Activated naive CD4-positive, alpha-beta T cell treated with Interleukin-2 at 50 U/mL for 16 hours (primary cell): Measurements from ENCODE around the gene ST8SIA4.
"Not testable (repeated sequence)": the region's sequence is repeated elsewhere in the genome, so short reads cannot be mapped to it uniquely, and the experiment has no call there.

Experiments used
- DNase-seq: peaks from one replicate; pipeline ENCODE4 v3.0.0-alpha.2; 2020

The ST8SIA4 gene

DNA sequence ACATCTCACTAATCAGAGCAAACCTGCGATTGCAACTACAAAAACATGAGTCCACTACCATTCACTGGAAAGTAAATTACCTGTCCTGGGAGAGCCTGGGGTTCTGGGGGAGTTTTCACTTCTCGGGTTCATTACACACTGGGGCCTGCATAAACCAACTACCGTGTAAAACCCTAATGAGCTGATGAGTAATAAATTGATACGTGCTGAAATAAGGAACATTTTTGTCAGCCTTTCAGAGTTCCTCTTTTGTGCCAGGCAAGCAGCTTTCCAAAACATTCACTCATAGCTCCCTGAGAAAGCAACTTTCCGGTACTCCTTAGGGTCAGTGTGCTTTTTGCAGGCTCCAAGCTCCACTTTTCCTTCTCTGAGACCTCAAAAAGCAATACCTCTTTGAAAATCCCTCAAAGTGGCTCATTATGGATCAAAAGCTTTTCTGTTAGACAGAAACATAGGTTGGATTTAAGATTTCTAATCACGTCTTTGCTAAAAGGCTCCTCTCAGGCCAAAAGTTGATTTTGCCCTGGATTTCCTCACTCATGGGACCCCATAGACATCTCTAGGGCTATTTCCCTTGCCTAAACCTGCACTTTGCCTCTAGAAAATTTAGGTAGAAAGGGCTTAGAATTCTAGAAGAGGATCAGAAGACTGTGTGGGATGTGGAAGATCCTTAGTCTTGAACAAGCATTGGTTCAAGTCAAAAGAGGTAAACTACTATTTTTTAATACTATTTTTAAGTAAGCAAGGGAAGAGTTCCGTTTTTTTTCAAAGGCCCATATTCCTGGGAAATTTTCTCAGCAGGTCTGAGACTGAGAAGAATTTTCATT, 74.8 kb downstream of the ST8SIA4 start:
- DNase-seq, result peak; percentile 18

DNA sequence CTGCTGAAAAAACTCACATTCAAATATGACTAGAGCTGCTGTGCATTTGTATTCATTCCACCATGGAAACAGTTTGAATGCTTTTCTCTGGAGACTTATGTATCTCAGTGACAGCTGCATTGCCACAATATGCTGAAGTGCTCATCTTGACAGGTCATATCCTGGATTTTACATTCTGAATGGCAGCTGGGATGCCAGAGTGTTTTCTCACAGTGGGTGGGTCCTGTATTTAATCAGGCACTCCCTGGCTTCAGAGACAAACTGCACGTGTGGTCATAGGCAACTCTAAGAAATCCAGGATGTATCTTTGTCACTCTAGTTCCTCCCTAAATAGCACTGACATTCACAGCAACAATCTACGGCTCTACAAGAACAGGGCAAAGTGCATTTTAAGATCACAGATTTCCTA, 75.6 kb downstream of the ST8SIA4 start:
- no peak for DNase-seq

DNA sequence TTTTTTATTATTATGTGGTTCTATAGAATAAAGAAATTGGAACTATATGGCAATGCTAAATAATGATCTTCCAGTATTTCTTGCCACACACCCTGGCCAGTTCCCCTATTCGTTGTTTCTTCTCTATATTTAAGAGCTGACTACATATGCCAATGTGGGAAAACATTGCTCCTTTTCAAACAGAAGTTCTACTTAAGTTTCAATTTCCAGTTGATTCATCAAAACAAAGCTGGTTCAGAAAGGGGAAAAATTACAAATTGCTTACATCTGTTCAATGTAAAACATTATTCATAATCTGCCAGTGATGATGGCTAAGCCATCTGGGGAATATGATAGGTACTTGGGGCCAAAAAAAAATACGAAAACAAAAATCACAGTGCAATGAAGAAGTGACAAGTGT, 76.9 kb downstream of the ST8SIA4 start:
- DNase-seq, result no peak

DNA sequence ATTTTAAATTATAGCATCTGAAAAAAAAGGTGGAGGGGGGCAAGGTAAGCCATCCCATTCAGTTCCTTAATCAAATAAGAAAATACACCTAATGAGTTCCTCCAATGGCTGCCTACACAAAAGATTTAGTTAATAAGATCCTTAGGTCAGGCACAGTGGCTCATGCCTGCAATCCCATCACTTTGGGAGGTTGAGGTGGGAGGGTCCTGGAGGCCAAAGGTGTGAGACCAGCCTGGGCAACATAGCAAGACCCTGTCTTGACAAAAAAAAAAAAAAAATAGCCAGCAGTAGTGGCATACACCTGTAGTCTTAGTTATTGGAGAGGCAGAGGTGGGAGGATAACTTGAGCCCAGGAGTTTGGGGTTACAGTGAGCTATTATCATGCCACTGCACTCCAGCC, 78.4 kb downstream of the ST8SIA4 start:
- no peak for DNase-seq

DNA sequence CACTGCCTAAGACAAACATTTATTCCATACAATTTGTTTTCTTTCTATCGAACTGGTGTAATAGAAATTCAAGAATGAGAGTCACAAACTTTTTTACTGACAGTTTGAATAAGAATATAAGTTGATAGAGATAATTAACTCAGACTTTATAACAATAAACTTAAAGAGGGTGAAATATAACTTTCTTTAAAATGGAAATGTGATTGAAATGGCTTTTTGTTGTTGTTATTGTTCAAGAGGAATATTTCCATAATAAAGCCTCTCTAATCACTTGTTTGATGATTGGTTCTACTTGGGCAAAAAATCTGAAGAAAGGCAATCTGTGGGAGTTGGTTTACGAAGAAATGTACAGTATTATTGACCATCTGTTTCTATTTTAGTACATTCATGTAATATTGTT, 79.3 kb downstream of the ST8SIA4 start:
- DNase-seq, result no peak

DNA sequence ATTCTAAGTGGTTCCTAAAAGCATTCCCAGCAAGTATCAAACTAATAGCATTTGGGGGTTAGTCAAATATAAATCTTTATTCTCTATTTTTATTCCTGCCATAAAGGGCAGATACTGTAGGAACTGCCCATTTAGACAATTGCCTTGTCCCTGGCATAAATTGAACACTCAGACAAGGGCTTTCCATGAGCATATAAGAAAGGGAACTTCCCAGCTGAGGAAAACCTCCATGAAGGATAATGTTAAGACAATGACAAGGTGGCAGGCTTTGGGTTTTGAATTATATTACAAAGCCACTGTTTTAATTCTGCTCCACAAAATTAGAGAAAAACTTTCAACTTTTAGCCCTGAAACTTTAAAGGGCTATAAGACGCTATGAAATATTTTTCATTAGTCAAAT, 81.3 kb downstream of the ST8SIA4 start:
- DNase-seq, result no peak

DNA sequence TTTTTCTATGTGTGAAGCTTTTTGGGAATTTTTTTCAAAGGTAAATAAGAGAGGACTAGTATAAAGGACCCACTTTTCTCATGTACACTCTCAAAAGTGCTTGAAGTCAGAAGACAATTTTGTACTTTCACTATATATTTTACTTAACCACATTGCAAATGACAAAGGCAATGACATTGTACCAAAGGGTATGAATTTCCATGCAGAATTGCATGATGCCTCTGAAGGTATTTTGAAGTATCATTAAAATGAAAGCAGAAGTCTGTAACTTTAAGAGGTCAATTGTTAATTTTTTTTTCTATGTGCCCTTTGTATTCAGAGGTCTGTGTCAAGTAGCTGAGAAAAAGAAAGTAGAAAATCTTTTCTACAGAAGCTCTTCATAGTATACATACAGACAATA, 84.7 kb downstream of the ST8SIA4 start:
- DNase-seq, result no peak

DNA sequence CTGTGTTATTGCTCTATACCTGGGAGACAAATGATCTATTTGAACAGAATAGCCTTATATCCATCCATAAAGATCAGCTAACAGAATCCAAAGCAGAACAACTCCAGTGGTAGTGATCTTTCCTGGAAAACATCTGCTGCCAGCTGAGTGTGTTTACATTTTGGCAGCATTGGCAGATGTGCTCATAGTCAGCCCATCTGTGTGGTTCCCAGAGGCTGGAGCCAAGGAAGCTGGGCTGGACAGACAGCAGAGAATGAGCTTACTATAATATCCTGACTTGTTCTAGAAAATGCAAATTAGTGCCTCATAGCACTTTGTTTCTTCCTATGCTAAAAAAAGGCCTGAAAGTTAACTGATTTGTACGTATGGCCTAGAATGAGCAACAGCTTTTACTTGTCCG, 99.7 kb downstream of the ST8SIA4 start:
- no peak for DNase-seq

DNA sequence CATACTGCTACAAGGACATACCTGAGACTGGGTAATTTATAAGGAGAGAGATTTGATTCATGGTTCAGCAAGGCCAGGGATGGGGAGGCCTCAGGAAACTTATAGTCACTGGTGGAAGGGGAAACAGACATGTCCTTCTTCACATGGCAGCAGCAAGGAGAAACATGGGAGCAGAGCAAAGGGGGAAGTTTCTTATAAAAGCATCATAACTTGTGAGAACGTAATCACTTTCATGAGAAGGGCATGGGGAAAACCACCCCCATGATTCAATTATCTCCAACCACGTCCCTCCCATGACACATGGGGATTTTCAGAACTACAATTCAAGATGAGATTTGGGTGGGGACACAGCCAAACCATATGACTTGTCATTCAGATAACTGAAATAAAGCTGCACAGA, 100.9 kb downstream of the ST8SIA4 start:
- no peak for DNase-seq

DNA sequence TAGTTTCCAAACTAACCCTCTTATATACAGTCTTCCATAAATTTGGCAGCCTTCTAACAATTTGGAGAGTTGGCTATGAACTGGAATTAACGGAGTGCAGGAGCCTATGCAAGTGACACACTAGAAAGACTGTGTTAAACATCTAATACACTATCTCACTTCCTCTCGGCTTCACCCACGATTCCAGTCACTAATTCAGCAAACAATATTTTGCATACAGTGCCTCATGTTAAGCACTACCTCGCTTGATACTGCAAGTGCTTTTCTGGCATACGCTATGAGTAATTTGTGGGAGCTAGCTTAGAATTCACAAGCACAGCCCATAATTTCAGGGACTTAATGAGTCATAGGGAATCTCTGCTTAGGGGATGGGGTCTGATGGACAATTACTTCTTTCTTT, 102.5 kb downstream of the ST8SIA4 start:
- DNase-seq, result no peak

DNA sequence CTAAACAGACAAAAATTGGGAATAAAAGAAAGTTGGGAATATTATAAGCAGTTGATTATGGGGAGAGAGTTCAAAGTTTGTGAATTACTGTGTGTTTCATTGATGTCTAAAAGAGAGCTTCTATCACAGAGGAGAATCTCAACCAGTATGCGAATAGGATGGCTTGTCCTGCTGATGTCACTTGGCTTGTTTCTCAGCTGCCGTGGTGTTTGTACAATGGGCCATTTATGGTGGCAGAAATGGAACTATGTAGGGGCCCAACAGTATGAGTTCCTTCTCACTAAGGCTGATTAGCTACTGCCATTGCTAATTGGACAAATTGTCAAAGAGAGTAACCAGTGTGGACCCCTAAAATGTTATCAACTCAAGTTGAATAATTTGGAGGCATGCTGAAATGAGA, 103.9 kb downstream of the ST8SIA4 start:
- no peak for DNase-seq

DNA sequence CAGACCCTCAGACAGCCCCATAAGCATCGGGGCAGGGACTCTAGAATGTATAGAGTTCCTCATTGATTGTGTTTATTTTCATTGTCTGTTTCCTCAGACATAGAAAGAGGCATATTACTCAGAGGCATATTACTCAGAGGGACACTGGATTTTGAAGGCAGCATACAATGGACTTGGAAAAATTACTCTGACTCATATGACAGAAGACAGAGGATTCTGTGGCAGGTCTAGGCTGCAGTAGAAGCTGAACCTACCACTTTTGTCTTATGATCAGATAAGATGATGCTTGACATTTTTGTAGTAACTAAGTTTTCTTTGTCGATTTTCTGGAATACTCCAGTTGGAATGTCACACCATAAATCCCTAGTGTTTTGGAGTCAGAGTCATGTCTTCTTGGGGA, 105.2 kb downstream of the ST8SIA4 start:
- no peak for DNase-seq

DNA sequence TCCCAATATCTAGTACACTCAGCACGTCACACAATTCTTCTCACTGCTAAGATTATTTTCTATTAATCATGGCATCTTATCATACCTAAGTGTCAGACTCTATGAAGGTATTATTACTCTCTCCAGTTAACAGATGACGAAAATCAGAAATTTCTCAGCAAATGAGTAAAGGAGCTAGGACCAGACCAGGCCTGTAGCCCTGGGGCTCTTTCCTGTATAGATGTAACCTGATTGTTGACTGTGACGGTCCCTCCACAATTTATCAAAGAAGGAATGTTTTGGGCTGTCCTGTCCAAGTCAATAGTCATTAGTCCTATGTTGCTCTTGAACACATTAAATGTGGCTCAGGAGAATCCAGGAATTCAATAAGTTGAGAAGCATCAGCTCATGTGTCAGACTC, 106.2 kb downstream of the ST8SIA4 start:
- no peak for DNase-seq

DNA sequence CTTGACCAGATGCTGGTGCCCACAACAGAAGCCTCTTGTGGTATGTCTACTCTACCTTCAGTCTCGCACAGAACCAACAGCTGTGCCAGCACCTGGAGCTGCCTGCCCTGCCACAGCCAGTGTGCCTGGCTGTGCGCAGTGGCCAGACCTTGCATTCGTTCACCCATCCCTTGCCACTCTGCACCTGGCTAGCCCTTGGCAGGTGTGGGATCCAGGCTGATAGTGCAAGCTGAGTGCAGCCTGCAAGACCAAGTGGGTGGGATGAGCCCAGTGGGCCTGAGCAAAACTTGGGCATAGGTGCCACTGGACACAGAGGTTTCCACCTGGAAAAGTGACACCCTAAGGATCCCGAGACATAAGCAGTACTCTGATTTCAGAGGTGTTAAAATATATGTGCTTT, 108.2 kb downstream of the ST8SIA4 start:
- DNase-seq, result no peak

DNA sequence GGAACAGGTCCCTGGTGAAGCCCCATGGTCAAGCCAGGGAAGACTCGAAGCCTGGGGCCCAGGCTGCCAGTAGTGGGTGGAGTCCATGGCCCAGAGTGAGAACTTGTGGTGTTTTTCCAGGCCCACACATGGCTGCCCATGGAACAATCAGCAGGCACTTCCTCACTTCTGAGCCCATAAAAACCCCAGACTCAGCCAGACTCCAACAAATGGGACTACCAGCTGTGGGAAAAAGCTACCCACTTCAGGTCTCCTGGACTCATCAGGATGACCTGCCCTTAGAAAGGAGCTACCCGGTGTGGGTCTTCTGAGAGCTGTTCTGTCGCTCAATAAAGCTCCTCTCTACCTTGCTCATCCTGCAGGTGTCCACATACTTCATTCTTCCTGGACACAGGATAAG, 108.9 kb downstream of the ST8SIA4 start:
- no peak for DNase-seq

DNA sequence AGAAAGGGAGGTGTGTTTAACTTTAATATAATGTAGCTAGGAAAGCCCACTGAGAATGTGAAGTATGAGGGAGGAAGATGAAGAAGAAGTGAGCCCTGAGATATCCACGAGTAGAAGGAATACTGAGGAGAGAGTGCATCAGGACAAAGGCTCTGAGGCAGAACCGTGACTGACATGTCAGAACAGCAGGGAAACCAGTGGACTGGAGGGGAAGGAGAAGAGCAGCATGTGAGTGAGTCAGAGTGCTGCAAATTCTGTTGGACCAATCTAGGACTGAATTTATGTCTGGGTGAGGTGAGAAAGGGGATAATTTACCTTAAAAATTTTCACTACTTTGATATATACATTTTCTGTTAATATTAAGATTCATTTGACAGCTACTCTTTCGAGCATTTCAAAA, 110.3 kb downstream of the ST8SIA4 start:
- no peak for DNase-seq

DNA sequence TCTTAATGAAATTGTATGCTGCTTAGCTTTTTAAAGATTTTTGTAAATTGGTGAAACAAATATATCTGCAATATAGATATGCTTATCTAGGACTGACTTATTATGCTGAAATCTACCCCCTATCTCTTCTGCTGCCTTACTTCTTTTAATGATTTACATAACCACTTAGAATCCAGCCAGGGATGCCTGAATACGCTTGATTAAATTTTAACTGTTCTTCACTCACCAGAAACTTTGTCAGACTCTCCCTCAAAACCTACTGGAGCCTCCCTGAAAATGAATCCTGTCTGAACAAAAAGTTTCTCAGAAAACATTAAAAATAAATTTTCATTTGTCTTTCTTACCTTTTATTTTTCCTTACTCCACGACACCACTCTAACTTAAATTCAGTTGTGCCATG, 111.7 kb downstream of the ST8SIA4 start:
- no peak for DNase-seq

DNA sequence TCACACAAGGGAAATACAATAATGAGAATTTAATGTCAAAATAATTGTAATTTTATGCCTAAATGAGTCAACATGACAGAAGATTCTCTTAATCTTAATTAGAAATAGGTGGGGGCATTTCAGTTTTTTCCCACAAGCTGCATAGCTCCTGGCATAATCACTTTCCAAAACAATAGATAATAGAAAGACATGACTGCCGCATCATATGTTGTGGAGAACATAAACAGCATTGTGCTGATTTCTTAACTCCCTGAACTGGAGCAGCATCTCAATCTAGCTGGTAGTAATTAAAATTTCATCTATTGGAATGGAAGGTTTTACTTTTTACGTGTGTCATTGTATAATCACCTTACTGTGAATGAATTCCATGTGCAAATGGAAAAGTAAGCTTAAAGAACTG, 112.1 kb downstream of the ST8SIA4 start:
- DNase-seq, result no peak

DNA sequence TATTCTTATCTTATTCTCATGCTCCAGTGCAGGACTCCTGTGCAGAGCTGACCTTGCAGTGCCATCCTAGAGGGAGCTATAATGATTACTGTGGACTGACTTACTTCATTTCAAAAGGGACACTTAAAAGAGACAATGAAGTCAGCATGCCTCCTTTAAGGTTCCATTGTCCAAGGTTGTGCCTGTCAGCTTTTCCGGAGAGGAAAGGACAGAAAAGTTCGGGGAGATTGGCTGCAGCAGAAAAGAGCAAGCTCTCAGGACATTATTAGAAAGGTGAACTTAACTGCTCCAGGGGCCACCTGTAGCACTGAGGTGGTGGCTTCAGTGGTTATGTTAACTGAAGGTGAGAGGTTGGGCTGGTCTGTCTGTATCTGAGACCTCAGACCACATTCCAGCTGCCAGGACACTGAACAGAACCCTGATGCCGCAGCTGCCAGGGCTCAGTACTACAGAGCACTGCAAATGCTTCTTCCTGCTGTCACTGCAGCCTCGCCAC, 112.9 kb downstream of the ST8SIA4 start:
- no peak for DNase-seq

DNA sequence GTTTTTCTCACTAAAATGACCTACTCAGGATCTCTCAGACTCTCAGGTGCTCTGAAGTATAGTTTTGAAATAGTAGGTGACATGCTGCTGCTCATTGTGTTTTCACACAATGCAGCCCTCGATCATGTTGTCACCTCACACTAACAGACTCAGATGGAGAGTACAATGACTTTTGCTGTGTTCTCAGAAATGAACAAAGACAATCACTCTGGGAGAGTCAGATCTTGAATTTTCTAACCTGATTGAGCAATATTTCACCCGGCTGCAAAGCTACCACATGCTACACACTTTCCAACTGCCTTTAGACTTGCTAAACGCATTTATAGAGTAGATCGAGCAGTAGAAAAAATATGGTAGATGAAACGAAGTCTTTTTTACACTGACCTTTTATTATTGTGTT, 113.4 kb downstream of the ST8SIA4 start:
- DNase-seq, result no peak

DNA sequence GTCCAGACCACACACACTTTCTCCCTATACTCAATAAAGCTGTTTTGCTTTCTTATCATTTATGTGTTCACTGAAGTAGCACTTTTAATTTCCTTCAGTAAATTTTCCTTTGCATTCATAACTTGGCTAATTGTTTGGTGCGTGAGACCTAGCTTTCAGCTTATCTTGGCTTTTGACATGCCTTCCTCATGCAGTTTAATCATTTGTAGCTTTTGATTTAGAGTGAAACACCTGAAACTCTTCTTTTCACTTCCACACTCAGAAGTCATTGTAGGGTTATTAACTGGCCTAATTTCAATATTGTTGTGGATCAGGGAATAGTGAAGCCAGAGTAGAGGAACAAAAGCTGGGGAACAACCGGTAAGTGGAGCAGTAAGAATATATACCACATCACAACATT, 114.7 kb downstream of the ST8SIA4 start:
- DNase-seq, result no peak

DNA sequence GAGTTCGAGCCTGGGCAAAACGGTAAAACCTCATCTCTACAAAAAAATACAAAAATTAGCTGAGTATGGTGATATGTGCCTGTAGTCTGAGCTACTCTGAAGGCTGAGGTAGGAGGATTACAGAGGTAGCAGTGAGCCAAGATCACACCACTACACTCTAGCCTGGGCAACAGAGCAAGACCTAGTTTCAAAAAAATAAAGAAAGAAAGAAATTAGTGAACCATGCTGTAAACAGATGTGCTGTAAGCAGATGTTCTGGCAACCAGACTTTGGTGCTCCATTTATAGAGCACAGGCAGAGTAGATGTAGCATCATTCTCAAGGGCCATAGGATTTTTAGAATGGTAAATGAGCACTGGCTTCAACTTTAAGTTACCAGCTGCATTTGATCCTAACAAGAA, 115.4 kb downstream of the ST8SIA4 start:
- no peak for DNase-seq

DNA sequence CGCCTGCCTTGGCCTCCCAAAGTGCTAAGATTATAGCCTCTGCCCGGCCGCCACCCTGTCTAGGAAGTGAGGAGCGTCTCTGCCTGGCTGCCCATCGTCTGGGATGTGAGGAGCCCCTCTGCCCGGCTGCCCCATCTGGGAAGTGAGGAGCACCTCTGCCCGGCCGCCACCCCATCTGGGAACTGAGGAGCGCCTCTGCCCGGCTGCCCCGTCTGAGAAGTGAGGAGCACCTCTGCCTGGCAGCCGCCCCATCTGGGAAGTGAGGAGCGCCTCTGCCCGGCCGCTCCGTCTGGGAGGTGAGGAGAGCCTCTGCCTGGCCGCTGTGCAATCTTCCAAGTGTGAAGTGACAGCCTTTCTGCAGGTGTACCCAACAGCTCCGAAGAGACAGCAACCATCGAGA, 117.5 kb downstream of the ST8SIA4 start:
- DNase-seq, result not testable (repeated sequence)

DNA sequence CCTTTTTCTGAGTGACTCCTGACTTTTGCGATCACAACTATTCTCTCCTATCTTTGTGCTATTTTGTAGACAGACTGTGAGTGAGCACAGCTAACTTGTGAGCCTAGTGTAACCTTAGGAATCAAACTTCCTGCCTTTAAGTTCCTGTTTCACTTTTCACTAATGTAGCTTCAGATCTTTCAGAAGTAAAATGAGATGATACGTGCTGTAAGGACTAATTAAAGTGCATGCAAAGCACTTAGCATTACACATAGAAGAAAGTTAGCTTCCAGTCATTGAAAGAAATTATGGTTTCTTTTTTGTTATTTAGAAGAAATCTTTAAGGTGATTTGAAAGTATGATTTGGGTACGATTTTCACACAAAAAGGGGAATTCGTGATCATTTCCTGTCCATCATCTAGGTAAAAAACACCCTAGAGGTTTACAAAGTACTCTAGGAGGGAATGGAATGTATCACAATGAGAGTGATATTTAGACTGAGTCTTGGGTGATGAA, 122.7 kb downstream of the ST8SIA4 start:
- no peak for DNase-seq
